ENCODE data around the gene PPIL6.

GRCh38 chr6:109488001-109488400 is 47.6 kb upstream of the PPIL6 start:
- TF ChIP-seq CREB1 (IDR thresholded peaks at IDR 0.05; ENCODE audit: low read depth) (no peak), EP300 (IDR thresholded peaks at IDR 0.05; ENCODE audit: borderline replicate concordance) (no peak), REST (IDR thresholded peaks at IDR 0.05; ENCODE audit: low read depth) (no peak), RAD21 (IDR thresholded peaks at IDR 0.05; ENCODE audit: low read depth) (no peak), TAF1 (IDR thresholded peaks at IDR 0.05; ENCODE audit: low read depth) (no peak), USF1 (IDR thresholded peaks at IDR 0.05) (no peak), FOXM1 (IDR thresholded peaks at IDR 0.05; ENCODE audit: borderline replicate concordance, low read depth) (no peak)

Data from Ishikawa (cell line).